ENCODE results near the gene PAX4.

The PAX4 gene

GRCh38 chr7:127629268-127629854, 11.4 kb upstream of the PAX4 start:
- Histone ChIP-seq H3K4me2 (ENCODE audit: low read depth, low read length, poor library complexity, severe bottlenecking) (no peak overlapping the region), H3K9me2 (replicated peaks; ENCODE audit: low read depth, low read length) (no peaks in the 10 kb centered on the region), H2AFZ (ENCODE audit: low read length) (peak overlapping the region; percentile 69; the same call in 1 of the 2 replicates), H3K4me1 (ENCODE audit: insufficient read depth, low read length, poor library complexity, severe bottlenecking) (no peaks in the 10 kb centered on the region), H3K79me2 (ENCODE audit: insufficient read depth, low read length) (no peaks in the 10 kb centered on the region), H4K20me1 (ENCODE audit: insufficient read depth, low read length, poor library complexity, severe bottlenecking) (no peaks in the 10 kb centered on the region), H3K27me3 (ENCODE audit: insufficient read depth, low read length, poor library complexity, severe bottlenecking) (no peaks in the 10 kb centered on the region), H3K9ac (ENCODE audit: low read depth, low read length, poor library complexity, severe bottlenecking) (no peak overlapping the region), H3F3A (ENCODE audit: low read depth) (no peaks in the 10 kb centered on the region), H3K36me3 (ENCODE audit: insufficient read depth, low read length) (no peaks in the 10 kb centered on the region), H3K9me3 (ENCODE audit: insufficient read depth, low read depth, low read length) (no peaks in the 10 kb centered on the region), H3K4me3 (ENCODE audit: low read length, poor library complexity, severe bottlenecking) (no peak overlapping the region)
- TF ChIP-seq CTCF (conservative IDR thresholded peaks at IDR 0.05; ENCODE audit: low read length), result peak; percentile 90
- TF ChIP-seq EZH2phosphoT487 (IDR thresholded peaks at IDR 0.05; ENCODE audit: borderline replicate concordance), result no peak

- no peaks in the 10 kb centered on the region for H3K4me1 ChIP-seq (ENCODE audit: insufficient read depth, low read length, poor library complexity, severe bottlenecking)
- H2AFZ ChIP-seq (ENCODE audit: low read length), result no peak overlapping the region
- no peak overlapping the region for H3K4me3 ChIP-seq (ENCODE audit: low read length, poor library complexity, severe bottlenecking)
- H3K9ac ChIP-seq (ENCODE audit: low read depth, low read length, poor library complexity, severe bottlenecking), result no peak overlapping the region
- H3K9me2 ChIP-seq (replicated peaks; ENCODE audit: low read depth, low read length), result no peaks in the 10 kb centered on the region
- TF ChIP-seq EZH2phosphoT487 (IDR thresholded peaks at IDR 0.05; ENCODE audit: borderline replicate concordance), result no peak
- TF ChIP-seq CTCF (conservative IDR thresholded peaks at IDR 0.05; ENCODE audit: low read length), result peak; percentile 51
- no peaks in the 10 kb centered on the region for H4K20me1 ChIP-seq (ENCODE audit: insufficient read depth, low read length, poor library complexity, severe bottlenecking)
- H3K79me2 ChIP-seq (ENCODE audit: insufficient read depth, low read length), result no peaks in the 10 kb centered on the region
- H3K4me2 ChIP-seq (ENCODE audit: low read depth, low read length, poor library complexity, severe bottlenecking), result no peak overlapping the region
- H3K9me3 ChIP-seq (ENCODE audit: insufficient read depth, low read depth, low read length), result no peaks in the 10 kb centered on the region
- H3K36me3 ChIP-seq (ENCODE audit: insufficient read depth, low read length), result no peaks in the 10 kb centered on the region
- no peaks in the 10 kb centered on the region for H3K27me3 ChIP-seq (ENCODE audit: insufficient read depth, low read length, poor library complexity, severe bottlenecking)
- no peaks in the 10 kb centered on the region for H3F3A ChIP-seq (ENCODE audit: low read depth)
These were observed 10.5 kb upstream of the PAX4 start for GRCh38 chr7:127628445-127628844.

GRCh38 chr7:127625331-127625730, 7.4 kb upstream of the PAX4 start:
- Histone ChIP-seq H3K36me3 (ENCODE audit: insufficient read depth, low read length) (no peaks in the 10 kb centered on the region), H3K4me2 (ENCODE audit: low read depth, low read length, poor library complexity, severe bottlenecking) (no peak overlapping the region), H4K20me1 (ENCODE audit: insufficient read depth, low read length, poor library complexity, severe bottlenecking) (no peaks in the 10 kb centered on the region), H3K27me3 (ENCODE audit: insufficient read depth, low read length, poor library complexity, severe bottlenecking) (no peaks in the 10 kb centered on the region), H3K9me3 (ENCODE audit: insufficient read depth, low read depth, low read length) (no peaks in the 10 kb centered on the region), H3K4me3 (ENCODE audit: low read length, poor library complexity, severe bottlenecking) (no peak overlapping the region), H3K4me1 (ENCODE audit: insufficient read depth, low read length, poor library complexity, severe bottlenecking) (no peaks in the 10 kb centered on the region), H3K79me2 (ENCODE audit: insufficient read depth, low read length) (no peaks in the 10 kb centered on the region), H3K9me2 (replicated peaks; ENCODE audit: low read depth, low read length) (no peaks in the 10 kb centered on the region), H3K9ac (ENCODE audit: low read depth, low read length, poor library complexity, severe bottlenecking) (no peak overlapping the region), H2AFZ (ENCODE audit: low read length) (no peak overlapping the region), H3F3A (ENCODE audit: low read depth) (no peaks in the 10 kb centered on the region)
- TF ChIP-seq CTCF (conservative IDR thresholded peaks at IDR 0.05; ENCODE audit: low read length) (no peak), EZH2phosphoT487 (IDR thresholded peaks at IDR 0.05; ENCODE audit: borderline replicate concordance) (no peak)
